ENCODE results near the gene AUTS2.

- TF ChIP-seq POLR2A (IDR thresholded peaks at IDR 0.05; ENCODE audit: low read depth, low read length) (no peak), POLR2AphosphoS5 (IDR thresholded peaks at IDR 0.05; ENCODE audit: low read depth, low read length) (no peak), TAF1 (IDR thresholded peaks at IDR 0.05; ENCODE audit: borderline replicate concordance, low read depth, low read length) (no peak)
Measured at GRCh38 chr7:70000737-70001348, 402.6 kb downstream of the AUTS2 start.
